Stimulated activated CD4-positive, alpha-beta T cell treated with anti-CD3 and anti-CD28 coated beads, Interleukin-4, amount 100 ng/mL, for 4 hours (primary cell): ENCODE results near the gene KCNMA1.

ENCODE experiments used
- DNase-seq, 2 experiments: peaks; one replicate each; pipeline ENCODE4 v3.0.0-alpha.2; 2020

KCNMA1 gene

GRCh38 chr10:77253147-77253545 is 384.5 kb downstream of the KCNMA1 start:
- DNase-seq: no peak

GRCh38 chr10:77252380-77253146 is 385.0 kb downstream of the KCNMA1 start:
- DNase-seq: no peak

GRCh38 chr10:77251297-77252013 is 386.2 kb downstream of the KCNMA1 start:
- DNase-seq: no peak

GRCh38 chr10:77249901-77250459 is 387.6 kb downstream of the KCNMA1 start:
- no peak for DNase-seq

- no peak for DNase-seq
Observed at GRCh38 chr10:77248104-77248790, 389.4 kb downstream of the KCNMA1 start.

GRCh38 chr10:77247031-77247990 is 390.3 kb downstream of the KCNMA1 start:
- no peak for DNase-seq

GRCh38 chr10:77245953-77246352 is 391.7 kb downstream of the KCNMA1 start:
- no peak for DNase-seq

- no peak for DNase-seq
Observed at GRCh38 chr10:77244746-77245145, 392.9 kb downstream of the KCNMA1 start.

- DNase-seq: no peak
Observed at GRCh38 chr10:77244286-77244685, 393.3 kb downstream of the KCNMA1 start.

GRCh38 chr10:77241350-77241725 is 396.3 kb downstream of the KCNMA1 start:
- no peak for DNase-seq

- no peak for DNase-seq
Observed at GRCh38 chr10:77240706-77241349, 396.8 kb downstream of the KCNMA1 start.

- DNase-seq: no peak
Observed at GRCh38 chr10:77240041-77240652, 397.5 kb downstream of the KCNMA1 start.

- DNase-seq: no peak
Observed at GRCh38 chr10:77237120-77237519, 400.5 kb downstream of the KCNMA1 start.

- DNase-seq: no peak
Observed at GRCh38 chr10:77236700-77237099, 400.9 kb downstream of the KCNMA1 start.

- DNase-seq: no peak
Observed at GRCh38 chr10:77236029-77236428, 401.6 kb downstream of the KCNMA1 start.

GRCh38 chr10:77234599-77234998 is 403.0 kb downstream of the KCNMA1 start:
- DNase-seq: no peak

GRCh38 chr10:77233466-77233865 is 404.1 kb downstream of the KCNMA1 start:
- no peak for DNase-seq

GRCh38 chr10:77231884-77232610 is 405.6 kb downstream of the KCNMA1 start:
- DNase-seq: no peak

GRCh38 chr10:77231375-77231774 is 406.2 kb downstream of the KCNMA1 start:
- no peak for DNase-seq

- no peak for DNase-seq
Observed at GRCh38 chr10:77230194-77230593, 407.4 kb downstream of the KCNMA1 start.

GRCh38 chr10:77229704-77230103 is 407.9 kb downstream of the KCNMA1 start:
- DNase-seq: no peak
